Measurements from ENCODE around the gene DPP4. TPM values are rescaled to one million over a fixed set of nuclear protein-coding genes. Genes with fewer than 3 reads are reported as not detected.
"Not testable (repeated sequence)": the region's sequence is repeated elsewhere in the genome, so short reads cannot be mapped to it uniquely, and the experiment has no call there.

DPP4 gene
- total RNA-seq, 2 experiments from 2014 or later = not detected

DNA sequence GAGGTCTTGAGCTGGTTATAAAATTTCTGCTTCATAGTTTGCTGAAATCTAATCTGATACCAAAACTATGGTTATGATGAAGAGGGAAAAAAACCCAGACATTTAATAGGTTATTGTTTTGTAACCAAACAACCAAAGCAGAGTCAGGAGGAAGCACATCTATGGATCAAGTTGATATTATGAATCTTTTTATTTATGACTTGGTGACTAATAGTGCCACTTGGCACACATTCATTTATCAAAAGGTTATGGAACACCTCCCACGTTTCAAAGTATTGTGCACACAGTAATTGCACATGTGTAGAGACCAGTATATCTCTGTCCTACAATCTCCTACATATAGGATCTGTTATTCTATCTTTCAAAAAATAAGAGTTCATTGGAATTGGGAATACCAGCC, 93.0 kb downstream of the DPP4 start:
- H4K20me1 ChIP-seq (ENCODE audit: insufficient read depth, low read length) = no peaks in the 10 kb centered on the region
- no peak for TF ChIP-seq EZH2phosphoT487 (IDR thresholded peaks at IDR 0.05; ENCODE audit: borderline replicate concordance, low read depth, low read length)
- no peak for TF ChIP-seq CTCF (conservative IDR thresholded peaks at IDR 0.05; ENCODE audit: low read length)
- no peaks in the 10 kb centered on the region for H3K79me2 ChIP-seq (ENCODE audit: insufficient read depth, low read depth, low read length)
- POLR2A ChIA-PET = no interaction called here
- no peak overlapping the region for H3K4me2 ChIP-seq (ENCODE audit: low read length)
- no peak overlapping the region for H3K27ac ChIP-seq (ENCODE audit: low read depth, low read length, poor library complexity, severe bottlenecking)
- no peak for DNase-seq (ENCODE audit: low spot score)
- BruUV-seq (replicated peaks) = no TSS peak
- no peaks in the 10 kb centered on the region for H3K4me1 ChIP-seq (ENCODE audit: insufficient read depth, low read length, poor library complexity, severe bottlenecking)
- no peaks in the 10 kb centered on the region for H3K9me3 ChIP-seq (ENCODE audit: low read length)
- H3K36me3 ChIP-seq (ENCODE audit: insufficient read depth, low read length) = no peaks in the 10 kb centered on the region
- no peak overlapping the region for H2AFZ ChIP-seq (ENCODE audit: low read length)
- intact Hi-C loops (cut with micrococcal nuclease; ENCODE audit: unreplicated experiment) = no loop called here
- no peak overlapping the region for H3K4me3 ChIP-seq (ENCODE audit: low read depth, low read length, poor library complexity, severe bottlenecking)
- CTCF ChIA-PET (ENCODE audit: unreplicated experiment) = no interaction called here
- no peaks in the 10 kb centered on the region for H3K9me2 ChIP-seq (ENCODE audit: insufficient read depth, low read length)

DNA sequence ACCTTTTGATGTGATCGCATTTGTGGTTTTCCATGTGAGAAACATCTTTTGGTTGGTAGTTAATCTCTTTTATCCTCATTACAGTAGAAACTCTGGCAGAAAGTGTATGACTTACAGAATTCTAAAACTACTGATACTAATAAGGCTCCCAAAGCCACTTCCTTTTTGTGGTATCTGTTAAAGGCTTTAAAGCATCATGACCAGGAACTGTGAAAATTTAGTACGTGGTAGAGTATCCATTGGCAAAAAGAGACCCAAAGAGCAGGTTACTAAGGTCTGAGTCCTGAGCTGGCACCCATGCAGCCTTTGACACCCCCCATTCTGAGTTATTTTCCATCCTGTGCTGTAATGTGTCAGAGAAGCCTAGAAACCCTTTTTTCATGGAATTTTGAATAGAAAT, 94.5 kb downstream of the DPP4 start:
- Histone ChIP-seq H4K20me1 (ENCODE audit: insufficient read depth, low read length) (no peaks in the 10 kb centered on the region), H2AFZ (ENCODE audit: low read length) (no peak overlapping the region), H3K4me1 (ENCODE audit: insufficient read depth, low read length, poor library complexity, severe bottlenecking) (no peaks in the 10 kb centered on the region), H3K79me2 (ENCODE audit: insufficient read depth, low read depth, low read length) (no peaks in the 10 kb centered on the region), H3K9me2 (ENCODE audit: insufficient read depth, low read length) (no peaks in the 10 kb centered on the region), H3K4me2 (ENCODE audit: low read length) (no peak overlapping the region), H3K4me3 (ENCODE audit: low read depth, low read length, poor library complexity, severe bottlenecking) (no peak overlapping the region), H3K9me3 (ENCODE audit: low read length) (no peaks in the 10 kb centered on the region), H3K27ac (ENCODE audit: low read depth, low read length, poor library complexity, severe bottlenecking) (no peak overlapping the region), H3K36me3 (ENCODE audit: insufficient read depth, low read length) (no peaks in the 10 kb centered on the region)
- ChIA-PET CTCF (ENCODE audit: unreplicated experiment) (no interaction called here), POLR2A (no interaction called here)
- no peak for TF ChIP-seq CTCF (conservative IDR thresholded peaks at IDR 0.05; ENCODE audit: low read length)
- BruUV-seq (replicated peaks) = no TSS peak
- no peak for DNase-seq (ENCODE audit: low spot score)
- intact Hi-C loops (cut with micrococcal nuclease; ENCODE audit: unreplicated experiment) = no loop called here

- H3K4me3 ChIP-seq (ENCODE audit: low read depth, low read length, poor library complexity, severe bottlenecking); H3K4me2 ChIP-seq (ENCODE audit: low read length); CTCF ChIA-PET (ENCODE audit: unreplicated experiment); intact Hi-C loops (cut with micrococcal nuclease; ENCODE audit: unreplicated experiment); H3K4me1 ChIP-seq (ENCODE audit: insufficient read depth, low read length, poor library complexity, severe bottlenecking); H3K36me3 ChIP-seq (ENCODE audit: insufficient read depth, low read length); H4K20me1 ChIP-seq (ENCODE audit: insufficient read depth, low read length); H3K9me2 ChIP-seq (ENCODE audit: insufficient read depth, low read length); BruUV-seq (replicated peaks); DNase-seq (ENCODE audit: low spot score); H3K27ac ChIP-seq (ENCODE audit: low read depth, low read length, poor library complexity, severe bottlenecking); H3K79me2 ChIP-seq (ENCODE audit: insufficient read depth, low read depth, low read length); H2AFZ ChIP-seq (ENCODE audit: low read length); H3K9me3 ChIP-seq (ENCODE audit: low read length): not testable (repeated sequence)
- POLR2A ChIA-PET = interaction anchor here (0.6 to 0.7 kb wide), 3 partner anchors 20 to 102 kb away, joined by 3 to 5 read pairs (median 3); no protein-coding TSS in a partner anchor
Measured at GRCh38 chr2:161977926-161978325, 96.1 kb downstream of the DPP4 start.

Data from OCI-LY7 (cell line).